HEK293T (cell line): ENCODE measurements around the gene NAALADL2.

Experiments used
- CTCF ChIA-PET: fragments of 350-600 bp; formaldehyde crosslinking; extraction: SDS; loops from one replicate; lab custom pipeline; 2021; ENCODE audit warnings: antibody characterized with exemption, inconsistent platforms; lab: Yijun Ruan, JAX
- POLR2A ChIA-PET: fragments of 350-600 bp; formaldehyde crosslinking; extraction: SDS; loops from one replicate; lab custom pipeline; 2020; ENCODE audit warnings: antibody characterized with exemption, inconsistent platforms; lab: Yijun Ruan, JAX
- DNase-seq: peaks from one replicate; pipeline ENCODE4 v3.0.0; 2012; ENCODE audit warnings: mixed read lengths; ENCODE audit errors: extremely low spot score
- ARNT ChIP-seq: fragments of 450-650 bp; IDR thresholded peaks from 2 replicates; pipeline ENCODE4 v1.6.1; 2017; ENCODE audit warnings: mild to moderate bottlenecking
- BHLHE40 ChIP-seq: fragments of 450-650 bp; IDR thresholded peaks from 2 replicates; pipeline ENCODE4 v1.6.1; 2016; ENCODE audit warnings: mild to moderate bottlenecking, moderate library complexity, borderline replicate concordance
- CTBP1 ChIP-seq: fragments of 450-650 bp; IDR thresholded peaks from 2 replicates; pipeline ENCODE4 v1.6.1; 2016; ENCODE audit warnings: borderline replicate concordance
- ELF4 ChIP-seq: fragments of 450-650 bp; IDR thresholded peaks from 2 replicates; pipeline ENCODE4 v1.6.1; 2017; ENCODE audit warnings: antibody characterized with exemption
- FOXA1 ChIP-seq: fragments of 450-650 bp; IDR thresholded peaks from 2 replicates; pipeline ENCODE4 v1.6.1; 2016; ENCODE audit warnings: mild to moderate bottlenecking
- FOXK2 ChIP-seq: fragments of 450-650 bp; IDR thresholded peaks from 2 replicates; pipeline ENCODE4 v1.6.1; 2016; ENCODE audit warnings: mild to moderate bottlenecking
- FOXM1 ChIP-seq: fragments of 450-650 bp; IDR thresholded peaks from 2 replicates; pipeline ENCODE4 v1.6.1; 2017; ENCODE audit warnings: mild to moderate bottlenecking, borderline replicate concordance
- HDGF ChIP-seq: fragments of 450-650 bp; IDR thresholded peaks from 2 replicates; pipeline ENCODE4 v1.6.1; 2017; ENCODE audit warnings: antibody characterized with exemption, borderline replicate concordance
- L3MBTL2 ChIP-seq: fragments of 450-650 bp; conservative IDR thresholded peaks from 2 replicates; pipeline ENCODE4 v1.6.1; 2016; ENCODE audit warnings: mild to moderate bottlenecking
- LEF1 ChIP-seq: fragments of 450-650 bp; IDR thresholded peaks from 2 replicates; pipeline ENCODE4 v1.6.1; 2017; ENCODE audit warnings: mild to moderate bottlenecking, borderline replicate concordance
- NFRKB ChIP-seq: fragments of 450-650 bp; IDR thresholded peaks from 2 replicates; pipeline ENCODE4 v1.6.1; 2016; ENCODE audit warnings: mild to moderate bottlenecking, moderate library complexity
- PKNOX1 ChIP-seq: fragments of 450-650 bp; IDR thresholded peaks from 2 replicates; pipeline ENCODE4 v1.6.1; 2016
- SP1 ChIP-seq: fragments of 450-650 bp; IDR thresholded peaks from 2 replicates; pipeline ENCODE4 v1.6.1; 2017
- SUZ12 ChIP-seq: fragments of 450-650 bp; IDR thresholded peaks from 2 replicates; pipeline ENCODE4 v1.6.1; 2016; ENCODE audit warnings: mild to moderate bottlenecking
- TARDBP ChIP-seq: fragments of 450-650 bp; IDR thresholded peaks from 2 replicates; pipeline ENCODE4 v1.6.1; 2016
- ZNF384 ChIP-seq: fragments of 450-650 bp; IDR thresholded peaks from 2 replicates; pipeline ENCODE4 v1.6.1; 2016

NAALADL2 gene

GRCh38 chr3:175144368-175144767 lies 285.2 kb downstream of the NAALADL2 start:
- no peak for DNase-seq
- CTCF ChIA-PET = no interaction called here
- TF ChIP-seq CTBP1 = no peak
- no peak for TF ChIP-seq PKNOX1
- no peak for TF ChIP-seq ELF4
- no peak for TF ChIP-seq BHLHE40
- TF ChIP-seq L3MBTL2 = no peak
- TF ChIP-seq ZNF384 = no peak
- TF ChIP-seq ARNT = no peak
- no peak for TF ChIP-seq HDGF
- TF ChIP-seq FOXA1 = no peak
- TF ChIP-seq SUZ12 = no peak
- TF ChIP-seq SP1 = no peak
- POLR2A ChIA-PET = no interaction called here

- CTCF ChIA-PET = interaction anchor here (0.6 kb wide), 1 partner anchor 298 kb away, joined by 5 read pairs; no protein-coding TSS in a partner anchor
- POLR2A ChIA-PET = no interaction called here
- no peak for DNase-seq
- TF ChIP-seq FOXK2 (no peak), ARNT (no peak), BHLHE40 (no peak), HDGF (no peak), FOXA1 (no peak), NFRKB (no peak), TARDBP (no peak), CTBP1 (no peak), SP1 (no peak), LEF1 (no peak), PKNOX1 (no peak), ELF4 (no peak), ZNF384 (no peak), FOXM1 (no peak), L3MBTL2 (no peak), SUZ12 (no peak)
Observed at GRCh38 chr3:175146258-175146657, 287.1 kb downstream of the NAALADL2 start.

GRCh38 chr3:175149675-175150074 lies 290.5 kb downstream of the NAALADL2 start:
- TF ChIP-seq PKNOX1 = no peak
- POLR2A ChIA-PET = no interaction called here
- no peak for DNase-seq
- CTCF ChIA-PET = no interaction called here

GRCh38 chr3:175150812-175151401 lies 291.8 kb downstream of the NAALADL2 start:
- ChIA-PET CTCF (no interaction called here), POLR2A (no interaction called here)
- no peak for TF ChIP-seq ELF4
- TF ChIP-seq CTBP1 = no peak
- TF ChIP-seq SP1 = no peak
- no peak for TF ChIP-seq ZNF384
- TF ChIP-seq TARDBP = no peak
- no peak for TF ChIP-seq FOXM1
- TF ChIP-seq NFRKB = no peak
- no peak for TF ChIP-seq PKNOX1
- peak; percentile 6 for DNase-seq

- ChIA-PET POLR2A (no interaction called here), CTCF (no interaction called here)
Observed at GRCh38 chr3:175153595-175153994, 294.5 kb downstream of the NAALADL2 start.

More at GRCh38 chr3:175153595-175153994, 294.5 kb downstream of the NAALADL2 start:
- DNase-seq = no peak
- TF ChIP-seq LEF1 (no peak), ELF4 (no peak), BHLHE40 (no peak), PKNOX1 (no peak), NFRKB (no peak)
